ENCODE data around the gene SLC35F1. TPM values are rescaled to one million over a fixed set of nuclear protein-coding genes. Genes with fewer than 3 reads are reported as not detected.

SLC35F1 gene
- polyA plus RNA-seq, 1 donor from 2014 or later: 35.1 TPM

GRCh38 chr6:118240878-118241528 lies 333.9 kb downstream of the SLC35F1 start:
- no peak for TF ChIP-seq TAF1 (IDR thresholded peaks at IDR 0.05; ENCODE audit: low read depth)
- no peak for TF ChIP-seq RAD21 (conservative IDR thresholded peaks at IDR 0.05)
- TF ChIP-seq SMC3 (conservative IDR thresholded peaks at IDR 0.05; ENCODE audit: poor library complexity): no peak
- TF ChIP-seq, protein P1, sequence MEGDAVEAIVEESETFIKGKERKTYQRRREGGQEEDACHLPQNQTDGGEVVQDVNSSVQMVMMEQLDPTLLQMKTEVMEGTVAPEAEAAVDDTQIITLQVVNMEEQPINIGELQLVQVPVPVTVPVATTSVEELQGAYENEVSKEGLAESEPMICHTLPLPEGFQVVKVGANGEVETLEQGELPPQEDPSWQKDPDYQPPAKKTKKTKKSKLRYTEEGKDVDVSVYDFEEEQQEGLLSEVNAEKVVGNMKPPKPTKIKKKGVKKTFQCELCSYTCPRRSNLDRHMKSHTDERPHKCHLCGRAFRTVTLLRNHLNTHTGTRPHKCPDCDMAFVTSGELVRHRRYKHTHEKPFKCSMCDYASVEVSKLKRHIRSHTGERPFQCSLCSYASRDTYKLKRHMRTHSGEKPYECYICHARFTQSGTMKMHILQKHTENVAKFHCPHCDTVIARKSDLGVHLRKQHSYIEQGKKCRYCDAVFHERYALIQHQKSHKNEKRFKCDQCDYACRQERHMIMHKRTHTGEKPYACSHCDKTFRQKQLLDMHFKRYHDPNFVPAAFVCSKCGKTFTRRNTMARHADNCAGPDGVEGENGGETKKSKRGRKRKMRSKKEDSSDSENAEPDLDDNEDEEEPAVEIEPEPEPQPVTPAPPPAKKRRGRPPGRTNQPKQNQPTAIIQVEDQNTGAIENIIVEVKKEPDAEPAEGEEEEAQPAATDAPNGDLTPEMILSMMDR (IDR thresholded peaks at IDR 0.05; ENCODE audit: poor library complexity, severe bottlenecking): no peak
- no peak for TF ChIP-seq POLR2AphosphoS5 (IDR thresholded peaks at IDR 0.05)
- no peak for TF ChIP-seq EZH2 (IDR thresholded peaks at IDR 0.05; ENCODE audit: borderline replicate concordance, insufficient read depth, low read length, poor library complexity, severe bottlenecking)
- no peak for TF ChIP-seq EP300 (conservative IDR thresholded peaks at IDR 0.05; ENCODE audit: poor library complexity, severe bottlenecking)
- no peak for TF ChIP-seq MXI1 (conservative IDR thresholded peaks at IDR 0.05; ENCODE audit: poor library complexity, severe bottlenecking)
- H2AFZ ChIP-seq (ENCODE audit: low read depth, low read length): no peak overlapping the region

GRCh38 chr6:118246406-118246805 lies 339.3 kb downstream of the SLC35F1 start:
- Histone ChIP-seq H3K79me2 (replicated peaks; ENCODE audit: insufficient read depth, low read length) (no peaks in the 10 kb centered on the region), H2AFZ (ENCODE audit: low read depth, low read length) (no peak overlapping the region), H3K36me3 (ENCODE audit: insufficient read depth, low read length) (no peaks in the 10 kb centered on the region), H3K4me2 (ENCODE audit: low read length) (no peak overlapping the region), H3K9ac (ENCODE audit: low read length) (no peak overlapping the region), H4K20me1 (ENCODE audit: insufficient read depth) (no peaks in the 10 kb centered on the region), H3K9me2 (ENCODE audit: insufficient read depth, low read length) (no peaks in the 10 kb centered on the region), H3K27me3 (ENCODE audit: insufficient read depth, low read depth, low read length) (no peaks in the 10 kb centered on the region), H3K4me3 (ENCODE audit: low read length) (no peak overlapping the region), H3K27ac (ENCODE audit: low read length) (no peak overlapping the region), H3K9me3 (ENCODE audit: low read length) (no peaks in the 10 kb centered on the region), H3F3A (ENCODE audit: insufficient read depth, low read length, poor library complexity, severe bottlenecking) (no peaks in the 10 kb centered on the region)
- TF ChIP-seq EZH2 (IDR thresholded peaks at IDR 0.05; ENCODE audit: borderline replicate concordance, insufficient read depth, low read length, poor library complexity, severe bottlenecking): no peak

More at GRCh38 chr6:118240878-118241528, 333.9 kb downstream of the SLC35F1 start:
- H3K9ac ChIP-seq (ENCODE audit: low read length): no peak overlapping the region
- H3K79me2 ChIP-seq (replicated peaks; ENCODE audit: insufficient read depth, low read length): no peaks in the 10 kb centered on the region
- H3K27me3 ChIP-seq (ENCODE audit: insufficient read depth, low read depth, low read length): no peaks in the 10 kb centered on the region
- no peaks in the 10 kb centered on the region for H3F3A ChIP-seq (ENCODE audit: insufficient read depth, low read length, poor library complexity, severe bottlenecking)
- no peaks in the 10 kb centered on the region for H3K9me2 ChIP-seq (ENCODE audit: insufficient read depth, low read length)
- H3K36me3 ChIP-seq (ENCODE audit: insufficient read depth, low read length): no peaks in the 10 kb centered on the region
- no peaks in the 10 kb centered on the region for H4K20me1 ChIP-seq (ENCODE audit: insufficient read depth)
- no peaks in the 10 kb centered on the region for H3K9me3 ChIP-seq (ENCODE audit: low read length)
- H3K4me3 ChIP-seq (ENCODE audit: low read length): no peak overlapping the region
- no peak overlapping the region for H3K27ac ChIP-seq (ENCODE audit: low read length)
- H3K4me2 ChIP-seq (ENCODE audit: low read length): no peak overlapping the region

- Histone ChIP-seq H3K4me2 (ENCODE audit: low read length) (no peak overlapping the region), H3K36me3 (ENCODE audit: insufficient read depth, low read length) (no peaks in the 10 kb centered on the region), H3K79me2 (replicated peaks; ENCODE audit: insufficient read depth, low read length) (no peaks in the 10 kb centered on the region), H2AFZ (ENCODE audit: low read depth, low read length) (no peak overlapping the region), H3K4me3 (ENCODE audit: low read length) (no peak overlapping the region), H3K9me3 (ENCODE audit: low read length) (no peaks in the 10 kb centered on the region), H3K9me2 (ENCODE audit: insufficient read depth, low read length) (no peaks in the 10 kb centered on the region), H3F3A (ENCODE audit: insufficient read depth, low read length, poor library complexity, severe bottlenecking) (no peaks in the 10 kb centered on the region), H3K27ac (ENCODE audit: low read length) (no peak overlapping the region), H4K20me1 (ENCODE audit: insufficient read depth) (no peaks in the 10 kb centered on the region), H3K9ac (ENCODE audit: low read length) (no peak overlapping the region), H3K27me3 (ENCODE audit: insufficient read depth, low read depth, low read length) (no peaks in the 10 kb centered on the region)
- no peak for TF ChIP-seq RAD21 (conservative IDR thresholded peaks at IDR 0.05)
- TF ChIP-seq REST (IDR thresholded peaks at IDR 0.05; ENCODE audit: borderline replicate concordance): no peak
- no peak for TF ChIP-seq SMC3 (conservative IDR thresholded peaks at IDR 0.05; ENCODE audit: poor library complexity)
- no peak for TF ChIP-seq MXI1 (conservative IDR thresholded peaks at IDR 0.05; ENCODE audit: poor library complexity, severe bottlenecking)
- TF ChIP-seq TAF1 (IDR thresholded peaks at IDR 0.05; ENCODE audit: low read depth): no peak
- TF ChIP-seq, protein P1 (IDR thresholded peaks at IDR 0.05; ENCODE audit: poor library complexity, severe bottlenecking): no peak
- TF ChIP-seq EZH2 (IDR thresholded peaks at IDR 0.05; ENCODE audit: borderline replicate concordance, insufficient read depth, low read length, poor library complexity, severe bottlenecking): no peak
- TF ChIP-seq EP300 (conservative IDR thresholded peaks at IDR 0.05; ENCODE audit: poor library complexity, severe bottlenecking): no peak
- TF ChIP-seq POLR2AphosphoS5 (IDR thresholded peaks at IDR 0.05): no peak
Measured at GRCh38 chr6:118248171-118248570, 341.1 kb downstream of the SLC35F1 start.

Data from neural cell (in vitro differentiated cells).